Ascending aorta (tissue), 2 donors: Measurements from ENCODE around the gene TASP1. TPM values are rescaled to one million over a fixed set of nuclear protein-coding genes. Genes with fewer than 3 reads are reported as not detected.

Experiments used
- DNase-seq, 2 donors: peaks; one replicate each; pipeline ENCODE4 v3.0.0-alpha.2; 2019; ENCODE audit warnings: low spot score in 2 of 2
- H3K27ac ChIP-seq, 2 donors: fragments of 200-600 bp; sonication (generic); one replicate each; pipeline ENCODE4 v1.5.1; 2016 to 2017; ENCODE audit warnings: mild to moderate bottlenecking in 1 of 2
- H3K27me3 ChIP-seq: fragments of 200-600 bp; sonication (generic); one replicate; pipeline ENCODE4 v1.5.1; 2017
- H3K36me3 ChIP-seq, 2 donors: fragments of 200-600 bp; sonication (generic); one replicate each; pipeline ENCODE4 v1.5.1; 2016
- H3K4me1 ChIP-seq, 2 donors: fragments of 200-600 bp; sonication (generic); one replicate each; pipeline ENCODE4 v1.5.1; 2016 to 2017; ENCODE audit warnings: mild to moderate bottlenecking in 1 of 2
- H3K4me3 ChIP-seq, 2 donors: fragments of 200-600 bp; sonication (generic); one replicate each; pipeline ENCODE4 v1.5.1; 2016 to 2017; ENCODE audit warnings: mild to moderate bottlenecking in 1 of 2
- H3K9me3 ChIP-seq, 2 donors: fragments of 200-600 bp; sonication (generic); one replicate each; pipeline ENCODE4 v1.5.1; 2016
- CTCF ChIP-seq, 3 experiments: fragments of 200-600 bp in 2 of 3; fragments of 450-650 bp in 1 of 3; sonication (generic) in 2 of 3; IDR thresholded peaks; one replicate each; pipeline ENCODE4 v1.5.1; 2016 to 2019; ENCODE audit warnings: antibody characterized with exemption in 3 of 3, mild to moderate bottlenecking in 1 of 3, moderate library complexity in 1 of 3
- intact Hi-C: fragments of 100-400 bp; cut with DNase I; formaldehyde crosslinking; loops from one replicate; pipeline ENCODE4 v1.15.1; 2023
- total RNA-seq: library from RNA; depleted of rRNA; stranded (reverse); fragments of >200 nt; gene quantifications from one replicate; pipeline ENCODE4 v1.1.0, GENCODE V29; 2016

The TASP1 gene
- total RNA-seq, 1 donor from 2014 or later: 17.2 TPM

- no peak overlapping the region for H3K4me3 ChIP-seq
- no peaks in the 10 kb centered on the region for H3K4me1 ChIP-seq
- no peak for TF ChIP-seq CTCF (IDR thresholded peaks at IDR 0.05)
- no peak for DNase-seq
- H3K36me3 ChIP-seq: peaks cover 2 to 6% of the 10 kb centered on the region in 2 donors
- no peak overlapping the region for H3K27ac ChIP-seq
- intact Hi-C loops: no loop called here
- H3K27me3 ChIP-seq: no peaks in the 10 kb centered on the region
- no peaks in the 10 kb centered on the region for H3K9me3 ChIP-seq
These were observed 210.0 kb downstream of the TASP1 start for GRCh38 chr20:13428684-13429083.

- H3K27me3 ChIP-seq: no peaks in the 10 kb centered on the region
- DNase-seq: no peak
- no peak for TF ChIP-seq CTCF (IDR thresholded peaks at IDR 0.05)
- H3K27ac ChIP-seq: no peak overlapping the region
- intact Hi-C loops: no loop called here
- no peak overlapping the region for H3K4me3 ChIP-seq
- H3K4me1 ChIP-seq: no peaks in the 10 kb centered on the region
- H3K36me3 ChIP-seq: peaks cover 2 to 3% of the 10 kb centered on the region in 2 donors
- no peaks in the 10 kb centered on the region for H3K9me3 ChIP-seq
These were observed 211.9 kb downstream of the TASP1 start for GRCh38 chr20:13426870-13427269.

GRCh38 chr20:13425381-13426135, 213.2 kb downstream of the TASP1 start:
- H3K27ac ChIP-seq: no peak overlapping the region
- no peak for TF ChIP-seq CTCF (IDR thresholded peaks at IDR 0.05)
- no peaks in the 10 kb centered on the region for H3K9me3 ChIP-seq
- H3K27me3 ChIP-seq: no peaks in the 10 kb centered on the region
- H3K4me1 ChIP-seq: no peaks in the 10 kb centered on the region
- intact Hi-C loops: no loop called here
- DNase-seq: no peak
- no peak overlapping the region for H3K4me3 ChIP-seq
- peaks cover 2 to 3% of the 10 kb centered on the region in 2 donors for H3K36me3 ChIP-seq

- TF ChIP-seq CTCF (IDR thresholded peaks at IDR 0.05): no peak
- Histone ChIP-seq H3K27ac (no peak overlapping the region), H3K27me3 (no peaks in the 10 kb centered on the region), H3K9me3 (no peaks in the 10 kb centered on the region), H3K36me3 (no peaks in the 10 kb centered on the region), H3K4me3 (no peak overlapping the region), H3K4me1 (no peaks in the 10 kb centered on the region)
- DNase-seq: no peak
- intact Hi-C loops: no loop called here
These were observed 214.4 kb downstream of the TASP1 start for GRCh38 chr20:13424174-13424833.

GRCh38 chr20:13423472-13424173, 215.1 kb downstream of the TASP1 start:
- intact Hi-C loops: no loop called here
- no peaks in the 10 kb centered on the region for H3K36me3 ChIP-seq
- DNase-seq: no peak

More at GRCh38 chr20:13423472-13424173, 215.1 kb downstream of the TASP1 start:
- H3K9me3 ChIP-seq: no peaks in the 10 kb centered on the region
- no peak overlapping the region for H3K4me3 ChIP-seq
- no peaks in the 10 kb centered on the region for H3K4me1 ChIP-seq
- H3K27me3 ChIP-seq: no peaks in the 10 kb centered on the region
- no peak for TF ChIP-seq CTCF (IDR thresholded peaks at IDR 0.05)
- no peak overlapping the region for H3K27ac ChIP-seq
